ENCODE measurements around the gene CENPT. TPM values are rescaled to one million over a fixed set of nuclear protein-coding genes. Genes with fewer than 3 reads are reported as not detected.

CENPT gene
- total RNA-seq, 1 experiment from 2014 or later, result 60.9 TPM

GRCh38 chr16:67873435-67874370 is 26.2 kb upstream of the CENPT start:
- Histone ChIP-seq H3K14ac (ENCODE audit: insufficient read depth, low read length) (peak overlapping the region; percentile 69; the same call in 1 of the 2 replicates), H3T11ph (ENCODE audit: low read length) (no peak overlapping the region), H3K9me3 (ENCODE audit: control insufficient read depth, low read depth, low read length) (no peaks in the 10 kb centered on the region), H3K18ac (ENCODE audit: insufficient read length, low read depth, low read length) (no peak overlapping the region), H2BK120ac (ENCODE audit: low read depth, low read length, poor library complexity, severe bottlenecking) (no peak overlapping the region), H3K27ac (ENCODE audit: insufficient read length, low read depth, low read length) (no peak overlapping the region), H4K20me1 (ENCODE audit: control insufficient read depth, insufficient read depth, insufficient read length) (no peaks in the 10 kb centered on the region), H3K56ac (ENCODE audit: insufficient read length, low read depth, low read length) (no peak overlapping the region), H4K5ac (ENCODE audit: insufficient read length, low read depth, low read length) (no peak overlapping the region), H3K9ac (ENCODE audit: extremely low read depth, insufficient read length, low read length) (peak overlapping the region; percentile 65), H4K8ac (replicated peaks; ENCODE audit: insufficient read length, low read depth, low read length) (no peak overlapping the region), H2AFZ (ENCODE audit: low read length) (no peak overlapping the region), H3K23me2 (ENCODE audit: insufficient read length, low read depth, low read length, poor library complexity, severe bottlenecking) (peaks cover 13% of the 10 kb centered on the region), H2BK5ac (ENCODE audit: insufficient read length, low read length) (no peak overlapping the region), H2BK20ac (ENCODE audit: low read depth, low read length, poor library complexity, severe bottlenecking) (no peak overlapping the region), H3K79me2 (ENCODE audit: insufficient read depth, low read length) (peaks cover 2% of the 10 kb centered on the region; the same call in 1 of the 2 replicates), H2BK12ac (ENCODE audit: insufficient read length, low read depth, low read length) (no peak overlapping the region), H3K23ac (ENCODE audit: insufficient read length, low read depth, low read length) (no peak overlapping the region), H3K4ac (ENCODE audit: low read depth, low read length) (no peak overlapping the region), H2BK15ac (ENCODE audit: low read depth, low read length) (no peak overlapping the region), H3K79me1 (ENCODE audit: insufficient read depth, low read depth, low read length, poor library complexity, severe bottlenecking) (no peaks in the 10 kb centered on the region), H4K91ac (ENCODE audit: insufficient read length, low read depth, low read length) (no peak overlapping the region), H2AK5ac (ENCODE audit: insufficient read length, low read length) (no peak overlapping the region), H3K4me2 (ENCODE audit: insufficient read depth, insufficient read length, low read length) (peak overlapping the region; percentile 79), H3K27me3 (ENCODE audit: insufficient read depth, low read length) (no peaks in the 10 kb centered on the region), H3K4me1 (ENCODE audit: insufficient read depth, low read length) (no peaks in the 10 kb centered on the region; the same call in 1 of the 2 replicates)
- Mint-ChIP-seq H3K9me3 (no peaks in the 10 kb centered on the region), H3K4me3 (peak overlapping the region; percentile 91 to 96), H3K36me3 (ENCODE audit: insufficient read depth in 1 of 3, low read depth in 3 of 3) (peaks cover 13 to 65% (median 45%) of the 10 kb centered on the region in 3 experiments; a peak in 6 of 7 replicates), H3K4me1 (peaks cover 11 to 13% of the 10 kb centered on the region in 2 experiments), H3K27me3 (ENCODE audit: low read depth) (no peaks in the 10 kb centered on the region), H3K27ac (peak overlapping the region in 2 of 3 experiments; percentile 97 to 98; a peak in 5 of 7 replicates)
- no peak for TF ChIP-seq CTCF (conservative IDR thresholded peaks at IDR 0.05)
- no CpG with 5 or more reads among the region's 23 CpGs for WGBS (ENCODE audit: extremely low coverage, insufficient read length, low lambda C conversion rate)
- DNase-seq, result no peak
